HG03097 (cell line): ENCODE data around the gene ADARB2.

Source experiments
- ATAC-seq: cut with Tn5 transposase; IDR thresholded peaks from one replicate; pipeline ENCODE4 v1.9.1; 2021; ENCODE audit not compliant: unreplicated experiment, low FRiP score

The ADARB2 gene

GRCh38 chr10:1645896-1646295 is 91.4 kb downstream of the ADARB2 start:
- ATAC-seq = no peak

GRCh38 chr10:1644191-1644711 is 93.1 kb downstream of the ADARB2 start:
- no peak for ATAC-seq

GRCh38 chr10:1643908-1644179 is 93.5 kb downstream of the ADARB2 start:
- no peak for ATAC-seq

GRCh38 chr10:1643161-1643907 is 94.0 kb downstream of the ADARB2 start:
- no peak for ATAC-seq

GRCh38 chr10:1642600-1643160 is 94.6 kb downstream of the ADARB2 start:
- no peak for ATAC-seq

GRCh38 chr10:1641402-1641801 is 95.9 kb downstream of the ADARB2 start:
- ATAC-seq = no peak

- no peak for ATAC-seq
Measured at GRCh38 chr10:1638889-1639419, 98.4 kb downstream of the ADARB2 start.

GRCh38 chr10:1635340-1635739 is 102.0 kb downstream of the ADARB2 start:
- no peak for ATAC-seq

- ATAC-seq = no peak
Measured at GRCh38 chr10:1634239-1634638, 103.1 kb downstream of the ADARB2 start.

- no peak for ATAC-seq
Measured at GRCh38 chr10:1633783-1634182, 103.5 kb downstream of the ADARB2 start.

- ATAC-seq = no peak
Measured at GRCh38 chr10:1632596-1632995, 104.7 kb downstream of the ADARB2 start.

- ATAC-seq = no peak
Measured at GRCh38 chr10:1632141-1632540, 105.2 kb downstream of the ADARB2 start.

- ATAC-seq = no peak
Measured at GRCh38 chr10:1631282-1631681, 106.0 kb downstream of the ADARB2 start.

- no peak for ATAC-seq
Measured at GRCh38 chr10:1630304-1630703, 107.0 kb downstream of the ADARB2 start.

GRCh38 chr10:1629326-1630198 is 107.8 kb downstream of the ADARB2 start:
- no peak for ATAC-seq

GRCh38 chr10:1628757-1629156 is 108.6 kb downstream of the ADARB2 start:
- ATAC-seq = no peak

GRCh38 chr10:1627945-1628344 is 109.4 kb downstream of the ADARB2 start:
- ATAC-seq = no peak

- no peak for ATAC-seq
Measured at GRCh38 chr10:1626835-1627234, 110.5 kb downstream of the ADARB2 start.

- no peak for ATAC-seq
Measured at GRCh38 chr10:1626410-1626809, 110.9 kb downstream of the ADARB2 start.

- no peak for ATAC-seq
Measured at GRCh38 chr10:1625731-1626130, 111.6 kb downstream of the ADARB2 start.

GRCh38 chr10:1625079-1625478 is 112.2 kb downstream of the ADARB2 start:
- no peak for ATAC-seq
